ENCODE measurements around the gene HMGB2.

The HMGB2 gene

GRCh38 chr4:173289353-173289727, 44.8 kb downstream of the HMGB2 start:
- Mint-ChIP-seq H3K27me3 (ENCODE audit: low read depth) (no peaks in the 10 kb centered on the region), H3K4me1 (no peaks in the 10 kb centered on the region), H3K27ac (no peak overlapping the region), H3K9me3 (peaks cover 28% of the 10 kb centered on the region), H3K4me3 (no peak overlapping the region), H3K36me3 (ENCODE audit: low read depth) (peaks cover 29% of the 10 kb centered on the region)
- no peak for TF ChIP-seq CTCF (IDR thresholded peaks at IDR 0.05; ENCODE audit: unreplicated experiment in 3 of 3)

GRCh38 chr4:173288698-173289352, 45.3 kb downstream of the HMGB2 start:
- Mint-ChIP-seq H3K27ac (no peak overlapping the region), H3K36me3 (ENCODE audit: low read depth) (peaks cover 32% of the 10 kb centered on the region), H3K9me3 (peaks cover 28% of the 10 kb centered on the region), H3K4me1 (no peaks in the 10 kb centered on the region), H3K4me3 (no peak overlapping the region), H3K27me3 (ENCODE audit: low read depth) (no peaks in the 10 kb centered on the region)
- TF ChIP-seq CTCF (IDR thresholded peaks at IDR 0.05; ENCODE audit: unreplicated experiment in 3 of 3): no peak

GRCh38 chr4:173288296-173288695, 45.9 kb downstream of the HMGB2 start:
- peak in 1 of 3 experiments; percentile 28 for TF ChIP-seq CTCF (IDR thresholded peaks at IDR 0.05; ENCODE audit: unreplicated experiment in 3 of 3)
- H3K4me1 Mint-ChIP-seq: no peaks in the 10 kb centered on the region
- H3K27me3 Mint-ChIP-seq (ENCODE audit: low read depth): no peaks in the 10 kb centered on the region
- peaks cover 32% of the 10 kb centered on the region for H3K36me3 Mint-ChIP-seq (ENCODE audit: low read depth)
- no peak overlapping the region for H3K4me3 Mint-ChIP-seq
- no peak overlapping the region for H3K27ac Mint-ChIP-seq
- peaks cover 31% of the 10 kb centered on the region for H3K9me3 Mint-ChIP-seq

GRCh38 chr4:173287486-173287885, 46.7 kb downstream of the HMGB2 start:
- Mint-ChIP-seq H3K27ac (no peak overlapping the region), H3K36me3 (ENCODE audit: low read depth) (peaks cover 36% of the 10 kb centered on the region), H3K27me3 (ENCODE audit: low read depth) (no peaks in the 10 kb centered on the region), H3K4me3 (no peak overlapping the region), H3K9me3 (peaks cover 36% of the 10 kb centered on the region), H3K4me1 (no peaks in the 10 kb centered on the region)
- TF ChIP-seq CTCF (IDR thresholded peaks at IDR 0.05; ENCODE audit: unreplicated experiment in 3 of 3): no peak

- TF ChIP-seq CTCF (IDR thresholded peaks at IDR 0.05; ENCODE audit: unreplicated experiment in 3 of 3): no peak
- Mint-ChIP-seq H3K9me3 (peaks cover 47% of the 10 kb centered on the region), H3K27ac (no peak overlapping the region), H3K4me1 (no peaks in the 10 kb centered on the region), H3K27me3 (ENCODE audit: low read depth) (no peaks in the 10 kb centered on the region), H3K36me3 (ENCODE audit: low read depth) (peaks cover 39% of the 10 kb centered on the region), H3K4me3 (no peak overlapping the region)
These were observed 49.7 kb downstream of the HMGB2 start for GRCh38 chr4:173284463-173284862.

- Mint-ChIP-seq H3K27ac (no peak overlapping the region), H3K4me3 (no peak overlapping the region), H3K4me1 (no peaks in the 10 kb centered on the region), H3K36me3 (ENCODE audit: low read depth) (peaks cover 34% of the 10 kb centered on the region), H3K27me3 (ENCODE audit: low read depth) (no peaks in the 10 kb centered on the region), H3K9me3 (peaks cover 44% of the 10 kb centered on the region)
- no peak for TF ChIP-seq CTCF (IDR thresholded peaks at IDR 0.05; ENCODE audit: unreplicated experiment in 3 of 3)
These were observed 51.5 kb downstream of the HMGB2 start for GRCh38 chr4:173282626-173283025.

Measured in nephron (organoid).